Neural crest cell (in vitro differentiated cells): ENCODE results near the gene ERP44. TPM values are rescaled to one million over a fixed set of nuclear protein-coding genes. Genes with fewer than 3 reads are reported as not detected.
A peak's percentile ranks its signal among the peaks of the same experiment; 100 is the strongest.
"Not testable (repeated sequence)": the region's sequence is repeated elsewhere in the genome, so short reads cannot be mapped to it uniquely, and the experiment has no call there.

Source experiments
- DNase-seq: peaks from one replicate; pipeline ENCODE4 v3.0.0; 2021; ENCODE audit warnings: low read depth, mixed read lengths, low spot score
- H3K27ac Mint-ChIP-seq: one replicate; pipeline ENCODE4 v1.8.0; 2021; ENCODE audit warnings: mild to moderate bottlenecking, mixed read lengths; ENCODE audit not compliant: unreplicated experiment
- H3K27me3 Mint-ChIP-seq: 2 replicates; pipeline ENCODE4 v1.8.0; 2021; ENCODE audit warnings: low read depth, mild to moderate bottlenecking, mixed read lengths
- H3K36me3 Mint-ChIP-seq: 2 replicates; pipeline ENCODE4 v1.8.0; 2021; ENCODE audit warnings: low read depth, mild to moderate bottlenecking, mixed read lengths
- H3K4me1 Mint-ChIP-seq: 2 replicates; pipeline ENCODE4 v1.8.0; 2021; ENCODE audit warnings: mixed read lengths
- H3K4me3 Mint-ChIP-seq: one replicate; pipeline ENCODE4 v1.8.0; 2021; ENCODE audit warnings: mild to moderate bottlenecking, mixed read lengths
- H3K9me3 Mint-ChIP-seq: 2 replicates; pipeline ENCODE4 v1.8.0; 2021; ENCODE audit warnings: mixed read lengths
- total RNA-seq: library from RNA; stranded (reverse); gene quantifications from 2 replicates; pipeline ENCODE4 v1.2.1, GENCODE V29; 2021
- TF ChIP-seq, protein P1 (sequence below): fragments of 200-600 bp; sonication (generic); conservative IDR thresholded peaks from 2 replicates; pipeline ENCODE4 v1.5.0; 2021; ENCODE audit warnings: antibody characterized with exemption, mild to moderate bottlenecking

Gene ERP44
- total RNA-seq, 1 donor from 2014 or later, result 13.6 TPM

DNA sequence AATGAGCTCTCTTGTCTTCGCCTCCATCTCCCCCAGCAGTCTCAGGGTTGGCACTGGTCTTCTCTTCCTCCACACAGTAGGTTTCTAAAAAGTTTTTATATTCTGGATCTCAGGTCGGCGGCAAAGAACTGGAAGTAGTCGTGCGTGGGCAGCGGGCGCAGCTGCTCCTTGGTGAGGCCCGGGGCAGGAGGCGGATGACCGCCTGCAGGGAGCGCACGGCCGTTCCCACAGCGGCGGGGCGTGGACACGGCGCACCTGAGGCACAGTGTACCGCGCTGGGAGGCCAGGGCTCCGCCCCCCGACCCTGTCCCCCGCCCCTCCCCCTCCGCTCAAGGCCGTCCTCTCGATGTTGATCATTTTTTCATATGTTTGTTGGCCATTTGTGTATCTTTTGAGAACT, 99.9 kb downstream of the ERP44 start:
- TF ChIP-seq, protein P1, sequence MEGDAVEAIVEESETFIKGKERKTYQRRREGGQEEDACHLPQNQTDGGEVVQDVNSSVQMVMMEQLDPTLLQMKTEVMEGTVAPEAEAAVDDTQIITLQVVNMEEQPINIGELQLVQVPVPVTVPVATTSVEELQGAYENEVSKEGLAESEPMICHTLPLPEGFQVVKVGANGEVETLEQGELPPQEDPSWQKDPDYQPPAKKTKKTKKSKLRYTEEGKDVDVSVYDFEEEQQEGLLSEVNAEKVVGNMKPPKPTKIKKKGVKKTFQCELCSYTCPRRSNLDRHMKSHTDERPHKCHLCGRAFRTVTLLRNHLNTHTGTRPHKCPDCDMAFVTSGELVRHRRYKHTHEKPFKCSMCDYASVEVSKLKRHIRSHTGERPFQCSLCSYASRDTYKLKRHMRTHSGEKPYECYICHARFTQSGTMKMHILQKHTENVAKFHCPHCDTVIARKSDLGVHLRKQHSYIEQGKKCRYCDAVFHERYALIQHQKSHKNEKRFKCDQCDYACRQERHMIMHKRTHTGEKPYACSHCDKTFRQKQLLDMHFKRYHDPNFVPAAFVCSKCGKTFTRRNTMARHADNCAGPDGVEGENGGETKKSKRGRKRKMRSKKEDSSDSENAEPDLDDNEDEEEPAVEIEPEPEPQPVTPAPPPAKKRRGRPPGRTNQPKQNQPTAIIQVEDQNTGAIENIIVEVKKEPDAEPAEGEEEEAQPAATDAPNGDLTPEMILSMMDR, result no peak
- Mint-ChIP-seq H3K9me3 (peaks cover 11% of the 10 kb centered on the region), H3K27ac (no peak overlapping the region), H3K4me3 (no peak overlapping the region), H3K27me3 (no peaks in the 10 kb centered on the region), H3K4me1 (peaks cover 12% of the 10 kb centered on the region), H3K36me3 (peaks cover 66% of the 10 kb centered on the region)
- DNase-seq, result no peak

- TF ChIP-seq, protein P1, result no peak
- DNase-seq, result no peak
- no peaks in the 10 kb centered on the region for H3K27me3 Mint-ChIP-seq
- peaks cover 65% of the 10 kb centered on the region for H3K36me3 Mint-ChIP-seq
- peaks cover 12% of the 10 kb centered on the region for H3K4me1 Mint-ChIP-seq
- peak overlapping the region; percentile 83 for H3K27ac Mint-ChIP-seq
- H3K9me3 Mint-ChIP-seq, result peaks cover 11% of the 10 kb centered on the region
- no peak overlapping the region for H3K4me3 Mint-ChIP-seq
Observed at GRCh38 chr9:99998266-99998665, 100.5 kb downstream of the ERP44 start.

DNA sequence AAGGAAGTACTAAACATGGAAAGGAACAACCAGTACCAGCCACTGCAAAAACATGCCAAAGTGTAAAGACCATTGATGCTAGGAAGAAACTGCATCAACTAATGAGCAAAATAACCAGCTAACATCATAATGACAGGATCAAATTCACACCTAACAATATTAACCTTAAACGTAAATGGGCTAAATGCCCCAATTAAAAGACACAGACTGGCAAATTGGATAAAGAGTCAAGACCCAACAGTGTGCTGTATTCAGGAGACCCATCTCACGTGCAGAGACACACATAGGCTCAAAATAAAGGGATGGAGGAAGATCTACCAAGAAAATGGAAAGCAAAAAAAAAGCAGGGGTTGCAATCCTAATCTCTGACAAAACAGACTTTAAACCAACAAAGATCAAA, 108.3 kb downstream of the ERP44 start:
- Mint-ChIP-seq H3K36me3 (peaks cover 67% of the 10 kb centered on the region), H3K9me3 (peaks cover 16% of the 10 kb centered on the region)
- H3K27me3 Mint-ChIP-seq, H3K4me3 Mint-ChIP-seq, H3K27ac Mint-ChIP-seq, H3K4me1 Mint-ChIP-seq, DNase-seq: not testable (repeated sequence)

DNA sequence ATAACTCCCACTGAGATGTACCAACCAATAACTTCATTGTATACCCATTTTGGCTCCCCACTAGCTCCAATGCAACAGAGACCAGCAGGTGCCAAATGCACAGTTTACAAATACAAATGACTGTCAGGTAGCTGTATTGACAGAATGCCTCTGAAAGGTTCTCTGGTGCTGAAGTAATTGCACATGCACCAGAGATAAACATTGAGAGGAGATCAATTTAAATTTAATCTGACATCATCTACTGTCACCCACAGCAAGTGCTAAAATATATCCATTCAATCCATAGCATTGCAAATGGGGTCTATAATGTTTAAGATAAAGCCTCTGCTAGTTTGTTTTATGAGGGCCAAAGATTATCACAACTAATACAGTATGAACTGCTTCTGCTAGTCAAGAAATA, 112.2 kb downstream of the ERP44 start:
- Mint-ChIP-seq H3K4me3 (no peak overlapping the region), H3K27me3 (no peaks in the 10 kb centered on the region), H3K9me3 (peaks cover 13% of the 10 kb centered on the region), H3K4me1 (no peaks in the 10 kb centered on the region), H3K27ac (no peak overlapping the region), H3K36me3 (peaks cover 35% of the 10 kb centered on the region)
- DNase-seq, result no peak
- TF ChIP-seq, protein P1, result no peak

DNA sequence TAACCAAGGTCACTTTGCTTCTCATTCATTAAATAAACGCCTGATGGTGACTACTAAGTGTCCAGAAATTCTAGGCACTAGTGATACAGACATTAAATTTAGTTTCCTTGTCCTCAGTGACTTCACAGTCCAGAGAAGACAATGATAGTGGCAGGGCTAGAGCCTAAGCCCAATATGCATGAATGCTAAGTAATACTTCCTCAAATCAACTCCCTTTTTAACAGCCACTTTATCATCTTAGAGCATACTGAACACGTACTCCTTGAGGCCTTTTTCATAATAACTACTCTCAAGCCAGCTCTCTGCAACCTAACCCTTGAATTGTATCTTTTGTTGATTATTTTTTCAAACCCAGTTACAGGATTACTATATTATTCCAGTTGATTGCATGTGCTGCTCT, 118.2 kb downstream of the ERP44 start:
- TF ChIP-seq, protein P1, result no peak
- Mint-ChIP-seq H3K36me3 (no peaks in the 10 kb centered on the region), H3K27me3 (no peaks in the 10 kb centered on the region), H3K4me3 (no peak overlapping the region), H3K4me1 (peaks cover 11% of the 10 kb centered on the region), H3K9me3 (no peaks in the 10 kb centered on the region), H3K27ac (no peak overlapping the region)
- no peak for DNase-seq

DNA sequence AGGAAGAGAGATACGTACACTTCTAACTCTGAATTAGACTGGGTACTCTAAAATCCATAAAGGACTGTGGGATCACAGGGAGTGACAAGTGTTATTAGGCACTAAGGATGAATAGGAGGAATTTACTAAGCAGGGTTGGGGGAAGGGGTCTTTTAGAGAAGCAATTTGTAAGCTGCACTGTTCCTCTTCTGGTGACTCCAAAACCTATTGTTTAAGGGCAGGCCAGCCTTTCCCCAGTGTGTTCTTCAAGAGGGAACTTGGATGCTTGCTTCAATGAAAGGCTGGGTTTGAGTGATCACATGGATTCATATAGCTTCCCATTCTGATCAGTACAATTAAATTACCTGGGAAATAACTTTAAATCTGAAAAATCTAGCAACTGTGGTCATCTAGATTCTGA, 120.6 kb downstream of the ERP44 start:
- no peaks in the 10 kb centered on the region for H3K36me3 Mint-ChIP-seq
- no peak overlapping the region for H3K27ac Mint-ChIP-seq
- no peak for DNase-seq
- peaks cover 11% of the 10 kb centered on the region for H3K4me1 Mint-ChIP-seq
- TF ChIP-seq, protein P1, result no peak
- no peaks in the 10 kb centered on the region for H3K9me3 Mint-ChIP-seq
- no peak overlapping the region for H3K4me3 Mint-ChIP-seq
- H3K27me3 Mint-ChIP-seq, result no peaks in the 10 kb centered on the region
